ENCODE results near the gene CFAP410. TPM values are rescaled to one million over a fixed set of nuclear protein-coding genes. Genes with fewer than 3 reads are reported as not detected.
"Not testable (repeated sequence)": the region's sequence is repeated elsewhere in the genome, so short reads cannot be mapped to it uniquely, and the experiment has no call there.

CFAP410 gene
- total RNA-seq, 1 donor from 2014 or later: 10.4 TPM

- Histone ChIP-seq H3K27ac (ENCODE audit: low read depth, low read length) (no peak overlapping the region), H3K4me1 (ENCODE audit: insufficient read depth, low read length) (no peaks in the 10 kb centered on the region), H3K4me3 (ENCODE audit: insufficient read depth, low read depth, low read length) (no peak overlapping the region), H4K20me1 (ENCODE audit: insufficient read depth, low read length) (no peaks in the 10 kb centered on the region), H3K79me2 (ENCODE audit: insufficient read depth, low read length) (no peaks in the 10 kb centered on the region), H3K9me3 (ENCODE audit: insufficient read depth, low read depth, low read length) (no peaks in the 10 kb centered on the region), H3K27me3 (ENCODE audit: insufficient read depth, low read length) (peaks cover 1% of the 10 kb centered on the region), H3K4me2 (ENCODE audit: low read length) (no peak overlapping the region), H3K9ac (ENCODE audit: low read length) (no peak overlapping the region), H3K36me3 (ENCODE audit: insufficient read depth, low read length) (no peaks in the 10 kb centered on the region), H2AFZ (ENCODE audit: low read depth, low read length) (no peak overlapping the region)
- Mint-ChIP-seq H3K36me3 (ENCODE audit: low read depth, unreplicated experiment) (no peaks in the 10 kb centered on the region), H3K27ac (ENCODE audit: unreplicated experiment) (no peak overlapping the region), H3K4me1 (ENCODE audit: low read depth, unreplicated experiment) (no peaks in the 10 kb centered on the region), H3K27me3 (ENCODE audit: low read depth, unreplicated experiment) (peaks cover 21% of the 10 kb centered on the region), H3K9me3 (ENCODE audit: unreplicated experiment) (no peaks in the 10 kb centered on the region), H3K4me3 (ENCODE audit: unreplicated experiment) (no peak overlapping the region)
- no peak for DNase-seq (ENCODE audit: low read depth)
- TF ChIP-seq CTCF (IDR thresholded peaks at IDR 0.05; ENCODE audit: insufficient read depth, low read depth, low read length): no peak
- TF ChIP-seq EZH2 (IDR thresholded peaks at IDR 0.05; ENCODE audit: insufficient read depth, low read length): no peak
- FAIRE-seq: no peak
Measured at GRCh38 chr21:44283948-44284347, 55.2 kb downstream of the CFAP410 start.

- not testable (repeated sequence) for H2AFZ ChIP-seq (ENCODE audit: low read depth, low read length); FAIRE-seq; H3K79me2 ChIP-seq (ENCODE audit: insufficient read depth, low read length); H3K36me3 Mint-ChIP-seq (ENCODE audit: low read depth, unreplicated experiment); H3K4me1 ChIP-seq (ENCODE audit: insufficient read depth, low read length); H3K9me3 Mint-ChIP-seq (ENCODE audit: unreplicated experiment); H3K4me1 Mint-ChIP-seq (ENCODE audit: low read depth, unreplicated experiment); H3K27ac ChIP-seq (ENCODE audit: low read depth, low read length); H3K4me3 ChIP-seq (ENCODE audit: insufficient read depth, low read depth, low read length); H3K9ac ChIP-seq (ENCODE audit: low read length); H3K27me3 ChIP-seq (ENCODE audit: insufficient read depth, low read length); H3K9me3 ChIP-seq (ENCODE audit: insufficient read depth, low read depth, low read length); H3K4me3 Mint-ChIP-seq (ENCODE audit: unreplicated experiment); H4K20me1 ChIP-seq (ENCODE audit: insufficient read depth, low read length); H3K36me3 ChIP-seq (ENCODE audit: insufficient read depth, low read length); H3K4me2 ChIP-seq (ENCODE audit: low read length); DNase-seq (ENCODE audit: low read depth)
- peaks cover 16% of the 10 kb centered on the region for H3K27me3 Mint-ChIP-seq (ENCODE audit: low read depth, unreplicated experiment)
- H3K27ac Mint-ChIP-seq (ENCODE audit: unreplicated experiment): peak overlapping the region; percentile 12
Measured at GRCh38 chr21:44283211-44283785, 55.9 kb downstream of the CFAP410 start.

- Histone ChIP-seq H3K27me3 (ENCODE audit: insufficient read depth, low read length) (peaks cover 2% of the 10 kb centered on the region), H3K4me1 (ENCODE audit: insufficient read depth, low read length) (no peaks in the 10 kb centered on the region), H3K27ac (ENCODE audit: low read depth, low read length) (no peak overlapping the region), H3K36me3 (ENCODE audit: insufficient read depth, low read length) (no peaks in the 10 kb centered on the region), H3K9me3 (ENCODE audit: insufficient read depth, low read depth, low read length) (no peaks in the 10 kb centered on the region), H3K4me3 (ENCODE audit: insufficient read depth, low read depth, low read length) (no peak overlapping the region), H2AFZ (ENCODE audit: low read depth, low read length) (no peak overlapping the region), H3K4me2 (ENCODE audit: low read length) (no peak overlapping the region), H3K79me2 (ENCODE audit: insufficient read depth, low read length) (no peaks in the 10 kb centered on the region), H4K20me1 (ENCODE audit: insufficient read depth, low read length) (no peaks in the 10 kb centered on the region), H3K9ac (ENCODE audit: low read length) (no peak overlapping the region)
- Mint-ChIP-seq H3K27me3 (ENCODE audit: low read depth, unreplicated experiment) (peaks cover 10% of the 10 kb centered on the region), H3K27ac (ENCODE audit: unreplicated experiment) (no peak overlapping the region), H3K36me3 (ENCODE audit: low read depth, unreplicated experiment) (no peaks in the 10 kb centered on the region), H3K9me3 (ENCODE audit: unreplicated experiment) (no peaks in the 10 kb centered on the region), H3K4me3 (ENCODE audit: unreplicated experiment) (no peak overlapping the region), H3K4me1 (ENCODE audit: low read depth, unreplicated experiment) (no peaks in the 10 kb centered on the region)
- FAIRE-seq (no peak), DNase-seq (ENCODE audit: low read depth) (no peak)
- TF ChIP-seq EZH2 (IDR thresholded peaks at IDR 0.05; ENCODE audit: insufficient read depth, low read length) (no peak), CTCF (IDR thresholded peaks at IDR 0.05; ENCODE audit: insufficient read depth, low read depth, low read length) (no peak)
Measured at GRCh38 chr21:44282370-44282769, 56.8 kb downstream of the CFAP410 start.

Measured in astrocyte (in vitro differentiated cells and primary cell).